Measurements from ENCODE around the gene CREBBP.

CREBBP gene

GRCh38 chr16:3773663-3774062 lies 106.8 kb downstream of the CREBBP start:
- Histone ChIP-seq H3K36me3 (peaks cover 51 to 85% (median 77%) of the 10 kb centered on the region in 3 donors), H3K27me3 (no peaks in the 10 kb centered on the region), H3K27ac (peak overlapping the region in 1 of 2 donors; percentile 3), H3K4me1 (peaks cover 0 to 33% (median 9%) of the 10 kb centered on the region in 4 donors), H3K4me3 (no peak overlapping the region), H3K9me3 (no peaks in the 10 kb centered on the region)
- TF ChIP-seq, protein P1, sequence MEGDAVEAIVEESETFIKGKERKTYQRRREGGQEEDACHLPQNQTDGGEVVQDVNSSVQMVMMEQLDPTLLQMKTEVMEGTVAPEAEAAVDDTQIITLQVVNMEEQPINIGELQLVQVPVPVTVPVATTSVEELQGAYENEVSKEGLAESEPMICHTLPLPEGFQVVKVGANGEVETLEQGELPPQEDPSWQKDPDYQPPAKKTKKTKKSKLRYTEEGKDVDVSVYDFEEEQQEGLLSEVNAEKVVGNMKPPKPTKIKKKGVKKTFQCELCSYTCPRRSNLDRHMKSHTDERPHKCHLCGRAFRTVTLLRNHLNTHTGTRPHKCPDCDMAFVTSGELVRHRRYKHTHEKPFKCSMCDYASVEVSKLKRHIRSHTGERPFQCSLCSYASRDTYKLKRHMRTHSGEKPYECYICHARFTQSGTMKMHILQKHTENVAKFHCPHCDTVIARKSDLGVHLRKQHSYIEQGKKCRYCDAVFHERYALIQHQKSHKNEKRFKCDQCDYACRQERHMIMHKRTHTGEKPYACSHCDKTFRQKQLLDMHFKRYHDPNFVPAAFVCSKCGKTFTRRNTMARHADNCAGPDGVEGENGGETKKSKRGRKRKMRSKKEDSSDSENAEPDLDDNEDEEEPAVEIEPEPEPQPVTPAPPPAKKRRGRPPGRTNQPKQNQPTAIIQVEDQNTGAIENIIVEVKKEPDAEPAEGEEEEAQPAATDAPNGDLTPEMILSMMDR (IDR thresholded peaks at IDR 0.05): no peak
- no peak for DNase-seq
- intact Hi-C loops (cut with DNase I; ENCODE audit: low total_unique reads): no loop called here

DNA sequence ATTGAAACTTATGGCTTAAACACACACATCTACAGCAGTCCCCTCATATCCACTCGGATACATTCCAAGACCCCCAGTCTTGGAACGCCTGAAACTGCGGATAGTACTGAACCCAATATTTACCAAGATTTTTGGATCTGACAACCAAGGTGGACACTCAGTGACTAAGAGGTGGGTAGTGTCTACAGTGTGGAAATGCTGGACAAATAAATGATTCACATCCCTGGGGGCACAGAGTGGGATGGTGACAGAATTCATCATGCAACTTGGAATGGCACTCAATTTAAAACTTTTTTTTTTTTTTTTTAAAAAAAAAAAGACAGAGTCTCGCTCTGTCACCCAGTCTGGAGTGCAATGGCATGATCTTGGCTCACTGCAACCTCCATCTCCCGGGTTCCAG lies 109.0 kb downstream of the CREBBP start:
- peaks cover 55 to 83% (median 78%) of the 10 kb centered on the region in 3 donors for H3K36me3 ChIP-seq
- intact Hi-C loops (cut with DNase I; ENCODE audit: low total_unique reads): no loop called here
- H3K4me3 ChIP-seq: no peak overlapping the region
- H3K9me3 ChIP-seq: no peaks in the 10 kb centered on the region
- TF ChIP-seq, protein P1 (IDR thresholded peaks at IDR 0.05): no peak
- peaks cover 0 to 33% (median 9%) of the 10 kb centered on the region in 4 donors for H3K4me1 ChIP-seq
- no peak for DNase-seq
- peak overlapping the region in 1 of 2 donors; percentile 35 for H3K27ac ChIP-seq
- no peaks in the 10 kb centered on the region for H3K27me3 ChIP-seq

- no peaks in the 10 kb centered on the region for H3K27me3 ChIP-seq
- TF ChIP-seq, protein P1 (IDR thresholded peaks at IDR 0.05): no peak
- H3K4me3 ChIP-seq: no peak overlapping the region
- H3K36me3 ChIP-seq: peaks cover 60 to 83% (median 78%) of the 10 kb centered on the region in 3 donors
- intact Hi-C loops (cut with DNase I; ENCODE audit: low total_unique reads): no loop called here
- H3K4me1 ChIP-seq: peaks cover 0 to 33% (median 9%) of the 10 kb centered on the region in 4 donors
- DNase-seq: no peak
- no peak overlapping the region for H3K27ac ChIP-seq
- H3K9me3 ChIP-seq: no peaks in the 10 kb centered on the region
These were observed 110.0 kb downstream of the CREBBP start for GRCh38 chr16:3770530-3770929.

- H3K36me3 ChIP-seq: peaks cover 66 to 83% (median 77%) of the 10 kb centered on the region in 3 donors
- TF ChIP-seq, protein P1 (IDR thresholded peaks at IDR 0.05): no peak
- intact Hi-C loops (cut with DNase I; ENCODE audit: low total_unique reads): no loop called here
These were observed 110.6 kb downstream of the CREBBP start for GRCh38 chr16:3769942-3770341.

GRCh38 chr16:3769013-3769412 lies 111.5 kb downstream of the CREBBP start:
- no peak for DNase-seq
- H3K4me1 ChIP-seq: peaks cover 0 to 22% (median 7%) of the 10 kb centered on the region in 4 donors
- intact Hi-C loops (cut with DNase I; ENCODE audit: low total_unique reads): no loop called here
- H3K4me3 ChIP-seq: no peak overlapping the region
- no peaks in the 10 kb centered on the region for H3K9me3 ChIP-seq
- H3K36me3 ChIP-seq: peaks cover 72 to 83% (median 75%) of the 10 kb centered on the region in 3 donors
- TF ChIP-seq, protein P1 (IDR thresholded peaks at IDR 0.05): no peak
- no peak overlapping the region for H3K27ac ChIP-seq
- no peaks in the 10 kb centered on the region for H3K27me3 ChIP-seq

More at GRCh38 chr16:3769942-3770341, 110.6 kb downstream of the CREBBP start:
- Histone ChIP-seq H3K4me1 (peaks cover 0 to 32% (median 9%) of the 10 kb centered on the region in 4 donors), H3K9me3 (no peaks in the 10 kb centered on the region), H3K4me3 (no peak overlapping the region), H3K27me3 (no peaks in the 10 kb centered on the region), H3K27ac (no peak overlapping the region)
- no peak for DNase-seq
